Measurements from ENCODE around the gene CUL7.
"Not testable (repeated sequence)": the region's sequence is repeated elsewhere in the genome, so short reads cannot be mapped to it uniquely, and the experiment has no call there.

Gene CUL7

DNA sequence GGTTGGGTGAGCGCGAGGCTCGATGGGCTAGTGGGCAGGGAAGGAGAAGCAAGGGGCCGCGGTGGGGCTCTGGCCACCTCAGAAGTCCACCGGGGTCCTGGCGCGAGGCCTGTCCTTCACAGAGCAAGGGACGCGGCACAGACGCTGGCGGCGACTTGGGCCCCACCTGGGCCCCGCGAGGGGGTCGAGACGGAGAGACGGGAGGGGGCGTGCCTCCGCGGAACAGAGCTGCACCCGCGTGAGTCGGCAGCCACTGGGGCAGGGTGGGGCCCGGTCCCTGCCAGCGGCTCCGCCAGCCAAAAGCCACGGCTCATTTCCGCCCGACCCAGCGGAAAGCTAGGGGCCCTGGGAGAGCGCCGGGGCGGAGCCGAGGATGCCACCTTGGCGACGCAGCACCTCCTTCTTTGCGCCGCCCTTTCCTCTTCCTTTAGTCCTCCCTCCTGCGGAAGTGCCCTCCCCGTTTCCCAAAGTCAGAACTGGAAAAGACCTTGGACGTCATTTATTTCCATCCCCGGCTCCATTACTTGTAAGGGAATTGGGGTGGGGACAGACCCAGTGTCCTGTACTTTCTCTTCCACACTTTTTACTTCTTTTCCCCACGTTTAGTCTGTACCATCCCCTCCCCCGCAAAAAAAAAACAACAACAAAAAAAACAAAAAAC, at the start of gene CUL7:
TSS of gene CUL7 (minus strand) at position 307 of the 661 bp plus-strand sequence. CDS start 1,063 bp downstream, outside the sequence.
- DNase-seq: peak in 12 of 14 donors; percentile 8 to 91 (median 54)

DNA sequence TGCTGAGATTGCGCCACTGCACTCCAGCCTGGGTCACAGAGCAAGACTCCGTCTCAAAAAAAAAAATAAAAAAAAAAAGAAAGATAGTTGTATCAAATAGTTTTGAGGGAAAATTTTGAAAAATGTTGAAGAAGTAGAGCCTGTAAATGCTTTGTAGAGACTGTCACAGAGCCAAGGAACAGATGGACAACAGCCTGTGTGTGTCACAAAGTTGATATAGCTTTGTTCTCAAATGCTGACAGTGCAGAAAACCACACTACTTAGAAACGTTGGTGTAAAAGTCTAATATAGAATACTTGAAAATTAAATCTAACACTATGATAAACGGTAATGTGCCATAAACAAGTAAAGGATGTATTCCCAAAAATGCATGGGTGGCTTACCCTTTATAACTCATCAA, 47.8 kb upstream of the CUL7 start:
- no peak for DNase-seq

DNA sequence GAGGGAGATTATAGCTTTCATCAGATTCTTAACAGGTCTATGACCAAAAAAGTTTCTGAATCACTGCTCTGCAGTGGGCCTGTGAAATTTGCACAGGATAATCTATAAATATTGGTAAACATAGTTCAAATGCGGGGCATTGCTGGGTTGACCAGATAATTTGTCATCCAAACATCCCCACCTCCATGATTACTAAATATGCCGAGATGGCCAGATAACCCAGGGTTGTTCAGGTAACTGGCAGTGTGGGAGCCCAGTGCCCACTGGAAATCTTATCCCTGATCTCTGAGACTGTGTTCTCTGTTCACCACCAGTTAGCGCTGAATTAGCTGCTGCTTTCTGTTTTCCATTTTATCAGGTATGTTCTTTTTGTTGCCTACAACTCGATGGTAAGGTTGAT, 43.9 kb upstream of the CUL7 start:
- no peak for DNase-seq

DNA sequence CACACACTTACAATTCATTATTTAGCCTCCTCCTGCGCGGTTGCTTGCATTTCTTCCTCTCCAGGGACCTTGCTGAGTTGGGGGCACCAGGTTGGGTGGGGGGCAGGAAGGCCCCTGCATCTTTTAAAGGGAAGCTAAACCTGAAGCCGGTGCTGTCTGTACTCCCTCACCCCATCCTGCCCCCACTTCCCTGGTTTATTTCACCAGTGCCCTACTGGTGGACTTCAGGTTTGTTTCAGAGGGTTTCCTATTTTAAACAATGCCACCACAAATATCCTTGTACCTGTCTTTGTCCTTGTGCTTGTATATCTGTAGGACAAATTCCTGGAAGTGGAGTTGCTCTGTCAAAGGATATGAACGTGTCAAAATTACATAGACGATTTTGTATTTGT, 43.4 kb upstream of the CUL7 start:
- no peak for DNase-seq

DNA sequence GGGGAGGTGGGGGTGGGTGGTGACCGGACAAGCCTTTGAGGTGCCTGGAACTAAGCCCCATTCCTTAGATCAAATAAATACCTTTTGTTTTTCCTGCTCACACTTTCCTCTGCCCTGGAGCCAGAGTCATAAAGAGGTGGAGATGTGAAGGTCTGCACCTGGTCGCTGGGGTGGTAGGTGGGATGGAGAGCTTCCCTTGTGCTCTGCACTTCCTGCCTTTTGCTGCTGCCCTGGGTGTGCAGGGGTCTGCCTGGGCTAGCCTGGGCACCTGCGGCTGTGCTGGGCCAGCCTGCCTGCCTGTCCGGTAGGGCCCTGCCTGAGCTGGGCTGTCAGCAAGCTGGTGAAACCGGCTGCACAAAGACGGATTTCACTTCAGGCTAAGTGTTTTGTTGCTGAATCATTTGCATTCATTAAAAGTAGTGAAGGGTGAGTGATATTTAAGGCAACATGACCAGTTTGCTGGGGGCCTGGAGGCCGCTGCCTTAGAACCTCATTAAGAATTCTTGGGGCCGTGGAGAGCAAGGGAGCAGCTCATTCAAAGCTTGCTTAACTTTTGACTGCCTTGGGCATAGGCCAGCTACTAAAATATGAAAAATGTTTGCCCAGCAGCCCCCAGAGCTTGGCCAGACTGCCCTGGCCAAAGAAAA, 42.9 kb upstream of the CUL7 start:
- DNase-seq: peak in 5 of 14 donors; percentile 10 to 38 (median 26)

DNA sequence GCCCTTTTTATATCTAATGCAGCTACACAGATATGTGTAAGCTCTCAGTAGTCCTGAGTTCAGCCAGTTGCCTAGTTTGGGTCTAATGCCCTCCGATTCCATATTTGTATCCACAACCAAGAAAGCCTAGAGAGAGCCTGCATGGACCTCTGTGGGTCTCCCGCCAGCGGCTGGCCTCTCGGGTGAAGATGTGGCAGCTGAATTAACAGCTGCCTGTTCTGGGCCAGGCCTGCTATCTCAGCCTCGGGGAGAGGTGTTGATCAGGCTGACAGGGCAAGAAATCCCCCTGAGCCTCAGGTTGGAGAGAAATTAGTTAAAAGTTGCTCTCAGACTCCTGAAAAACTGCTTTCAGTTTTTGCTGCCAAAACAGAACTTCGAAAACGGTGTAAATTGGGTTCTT, 42.3 kb upstream of the CUL7 start:
- no peak for DNase-seq

DNA sequence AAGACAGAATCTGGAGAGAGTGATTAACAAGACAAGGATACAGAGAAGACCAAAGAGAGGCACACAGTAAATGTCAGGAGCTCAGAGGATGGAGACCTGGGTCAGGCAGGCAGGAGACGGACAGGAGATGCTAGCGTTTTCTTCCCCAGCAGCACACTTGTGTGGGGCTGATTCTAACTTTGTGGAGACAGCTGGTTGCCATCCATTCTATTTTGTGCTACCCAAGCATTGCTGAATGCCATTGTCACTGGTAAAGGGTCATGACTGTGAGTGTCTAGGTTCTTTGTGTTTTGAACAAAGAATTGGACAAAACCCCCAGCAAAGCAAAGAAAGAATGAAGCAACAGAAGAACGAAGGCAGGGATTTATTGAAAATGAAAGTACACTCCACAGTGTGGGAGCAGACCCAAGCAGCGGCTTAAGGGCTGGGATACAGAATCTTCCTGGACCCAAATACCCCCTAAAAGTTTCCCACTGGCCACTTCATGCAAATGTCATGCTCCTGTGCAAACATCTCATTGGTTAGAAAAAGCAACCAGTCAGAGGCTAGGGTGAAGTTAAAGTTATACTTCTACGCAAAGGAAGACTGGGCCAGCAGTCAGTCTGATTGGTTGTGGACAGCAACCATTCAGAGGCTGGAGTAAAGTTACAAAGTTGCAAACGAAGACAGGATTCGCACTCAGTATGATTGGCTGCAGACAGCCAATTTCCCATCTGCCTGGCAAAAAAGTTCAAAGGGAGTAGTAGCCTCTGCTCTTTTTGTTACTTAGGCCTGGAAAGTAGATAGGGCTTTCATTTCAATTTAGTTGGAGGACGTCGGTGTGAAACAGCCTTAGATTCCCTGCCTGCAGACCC, 40.0 kb upstream of the CUL7 start:
- DNase-seq: peak in 1 of 14 donors; percentile 28

DNA sequence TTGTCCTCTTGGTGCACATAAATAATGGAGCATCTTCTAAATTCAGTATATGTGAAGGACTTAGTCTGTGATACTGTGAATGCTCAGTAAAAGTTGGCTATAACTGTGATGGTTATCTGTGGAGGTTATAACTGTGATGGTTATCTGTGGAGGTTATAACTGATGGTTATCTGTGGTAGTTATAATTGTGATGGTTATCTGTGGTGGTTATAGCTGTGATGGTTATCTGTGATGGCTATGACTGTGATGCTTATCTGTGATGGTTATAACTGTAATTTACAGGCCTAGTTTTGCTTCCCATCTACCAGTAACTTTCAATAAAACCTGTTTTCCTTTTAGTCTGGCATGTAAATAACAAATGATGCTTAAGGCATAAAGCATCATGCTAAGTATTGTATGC, 39.0 kb upstream of the CUL7 start:
- DNase-seq: no peak

DNA sequence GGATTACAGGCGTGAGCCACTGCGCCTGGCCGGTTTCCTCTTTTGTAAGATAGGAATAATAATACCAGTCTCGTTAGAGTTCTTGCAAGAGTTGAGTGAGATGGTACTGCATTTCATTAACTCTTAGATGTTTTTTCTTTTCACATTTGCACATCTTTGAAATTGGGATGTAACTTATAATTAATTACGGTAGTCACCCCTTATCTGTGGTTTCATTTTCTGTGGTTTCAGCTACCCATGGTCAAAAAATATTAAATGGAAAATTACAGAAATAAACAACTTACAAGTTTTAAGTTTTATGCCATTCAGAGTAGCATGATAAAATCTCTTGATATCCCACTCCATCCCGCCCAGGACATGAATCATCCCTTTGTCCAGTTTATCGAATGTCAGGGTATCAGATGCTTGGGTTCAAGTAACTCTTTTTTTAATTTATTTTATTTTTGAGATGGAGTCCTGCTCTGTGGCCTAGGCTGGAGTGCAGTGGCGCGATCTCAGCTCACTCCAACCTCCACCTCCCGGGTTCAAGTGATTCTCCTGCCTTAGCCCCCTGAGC, 37.9 kb upstream of the CUL7 start:
- no peak for DNase-seq

DNA sequence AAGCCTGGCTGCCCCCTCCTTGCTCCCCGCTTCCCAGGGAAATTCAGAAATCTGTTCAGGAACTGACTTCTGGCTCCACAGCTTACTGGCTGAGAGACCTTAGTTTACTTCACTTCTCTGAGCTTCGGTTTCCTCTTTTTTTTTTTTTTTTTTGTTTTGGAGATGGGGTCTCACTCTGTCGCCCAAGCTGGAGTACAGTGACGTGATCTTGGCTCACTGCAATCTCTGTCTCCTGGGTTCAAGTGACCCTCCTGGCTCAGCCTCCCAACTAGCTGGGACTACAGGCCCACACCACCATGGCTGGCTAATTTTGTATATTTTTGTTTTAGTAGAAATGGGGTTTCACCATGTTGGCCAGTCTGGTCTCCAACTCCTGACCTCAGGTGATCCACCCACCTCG, 37.4 kb upstream of the CUL7 start:
- no peak for DNase-seq

DNA sequence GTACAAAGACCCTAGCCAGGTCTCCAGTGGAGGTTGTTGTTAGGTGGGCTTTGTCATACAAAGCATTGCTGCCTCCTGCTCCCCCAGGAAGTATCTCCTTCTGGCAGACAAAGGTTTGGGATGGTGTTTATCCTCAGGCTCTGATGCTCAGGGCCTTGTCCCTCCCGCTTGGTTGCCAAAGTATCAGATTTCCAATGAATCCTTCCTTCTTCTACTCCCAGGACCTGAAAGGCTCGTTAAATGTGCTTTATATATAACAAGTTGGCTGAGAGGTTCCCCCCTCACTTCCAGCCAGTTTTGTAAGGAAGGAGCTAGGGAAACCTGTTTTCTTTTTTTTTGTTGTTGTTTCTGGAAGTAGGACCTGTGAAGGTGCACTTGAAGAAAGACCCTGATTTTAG, 36.9 kb upstream of the CUL7 start:
- no peak for DNase-seq

DNA sequence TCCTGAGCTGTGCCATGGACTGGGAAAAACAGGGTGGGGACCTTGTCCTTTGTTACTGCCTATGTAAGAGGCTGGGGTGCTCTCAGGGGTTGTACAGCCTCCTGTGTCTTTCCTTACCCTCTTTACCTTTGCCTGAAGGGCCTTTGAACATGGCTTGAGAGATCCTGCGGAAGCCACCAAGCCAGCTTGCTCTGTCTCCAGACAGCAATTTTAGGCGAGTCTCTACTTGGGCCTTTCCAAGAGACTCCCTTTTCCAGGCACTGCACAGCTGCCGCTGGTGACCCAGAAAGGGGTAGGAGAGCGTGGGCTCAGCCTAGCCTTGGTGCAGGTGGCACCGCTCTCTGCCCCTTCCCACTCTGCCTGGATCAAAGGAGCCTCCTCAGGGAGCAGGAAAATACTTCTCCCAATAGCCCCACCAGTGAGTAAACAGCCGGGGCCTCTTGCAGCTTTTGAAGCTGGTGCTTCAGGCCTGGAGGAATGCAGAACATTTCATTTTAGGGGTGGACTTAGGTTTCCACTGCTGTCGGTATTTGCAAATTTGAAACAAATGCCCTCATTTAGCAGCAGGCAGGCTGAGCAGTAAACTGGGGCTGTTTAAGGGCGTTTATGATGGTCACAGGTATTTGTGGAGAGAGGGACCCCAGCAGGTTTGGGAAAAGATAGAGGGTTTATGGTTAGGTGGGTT, 36.4 kb upstream of the CUL7 start:
- DNase-seq: no peak

DNA sequence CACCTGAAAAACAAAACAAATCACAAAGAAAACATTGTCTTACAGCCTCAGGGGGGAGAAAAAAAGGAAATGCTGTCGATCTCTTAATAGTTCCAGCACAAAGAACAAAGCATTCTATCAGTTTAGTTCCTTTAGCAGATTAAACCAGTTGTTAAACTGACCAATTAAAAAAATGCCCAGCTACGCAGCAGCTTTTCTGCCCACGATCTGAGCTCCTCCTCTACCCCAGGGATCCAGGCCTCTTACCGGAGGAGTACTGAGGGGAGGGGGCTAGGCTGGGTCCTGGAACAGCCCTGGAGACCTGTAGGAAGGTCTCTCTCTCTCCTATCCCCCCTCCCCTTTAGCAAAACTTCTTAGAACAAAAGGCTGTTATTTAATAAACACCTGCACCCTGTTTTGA, 35.8 kb upstream of the CUL7 start:
- no peak for DNase-seq

DNA sequence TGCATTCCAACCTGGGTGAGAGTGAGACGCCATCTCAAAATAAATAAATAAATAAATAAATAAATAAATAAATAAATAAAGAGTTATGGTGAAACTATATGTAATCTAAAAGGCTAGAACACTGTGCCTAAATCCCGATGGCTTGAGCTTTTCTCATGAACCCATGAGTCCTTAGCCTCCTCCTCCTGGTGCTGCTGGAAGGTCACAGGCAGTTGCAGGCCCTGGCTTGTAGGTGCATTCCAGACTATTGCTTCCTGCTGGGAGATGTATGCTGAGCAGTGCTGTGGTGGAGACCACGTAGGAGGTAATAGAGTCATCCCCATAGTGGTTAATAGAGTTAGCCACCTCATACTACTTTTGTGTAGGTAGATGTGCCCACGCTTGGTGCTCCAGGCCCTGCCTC, 35.0 kb upstream of the CUL7 start:
- no peak for DNase-seq

DNA sequence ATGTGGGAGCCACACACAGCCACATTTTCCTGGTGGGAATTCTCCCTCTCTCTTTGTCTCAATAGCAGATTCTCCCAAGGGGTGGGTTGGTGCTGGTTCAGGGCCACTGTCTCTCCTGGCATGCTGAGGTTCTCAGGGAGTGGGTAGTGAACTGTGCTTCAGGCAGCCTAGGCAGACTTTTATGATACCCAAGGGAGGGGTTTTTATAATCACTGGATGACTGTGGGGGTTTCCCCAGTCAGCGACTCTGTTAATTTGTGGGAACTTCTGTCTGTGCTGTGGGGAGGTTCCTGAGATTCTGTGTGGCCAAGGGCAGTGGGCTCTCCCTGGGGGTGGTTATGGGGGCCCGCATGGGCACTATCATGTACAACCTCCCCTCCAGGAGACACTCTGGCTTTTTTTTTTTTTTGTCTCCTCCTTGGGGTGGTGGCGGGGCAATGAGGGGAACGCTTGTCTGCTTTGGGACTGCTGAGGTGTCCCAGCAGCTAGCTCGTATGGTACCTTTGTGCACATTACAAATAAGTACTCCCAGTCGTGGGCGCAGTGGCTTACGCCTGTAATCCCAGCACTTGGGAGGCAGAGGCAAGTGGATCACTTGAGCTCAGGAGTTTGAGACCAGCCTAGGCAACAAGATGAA, 32.5 kb upstream of the CUL7 start:
- no peak for DNase-seq

DNA sequence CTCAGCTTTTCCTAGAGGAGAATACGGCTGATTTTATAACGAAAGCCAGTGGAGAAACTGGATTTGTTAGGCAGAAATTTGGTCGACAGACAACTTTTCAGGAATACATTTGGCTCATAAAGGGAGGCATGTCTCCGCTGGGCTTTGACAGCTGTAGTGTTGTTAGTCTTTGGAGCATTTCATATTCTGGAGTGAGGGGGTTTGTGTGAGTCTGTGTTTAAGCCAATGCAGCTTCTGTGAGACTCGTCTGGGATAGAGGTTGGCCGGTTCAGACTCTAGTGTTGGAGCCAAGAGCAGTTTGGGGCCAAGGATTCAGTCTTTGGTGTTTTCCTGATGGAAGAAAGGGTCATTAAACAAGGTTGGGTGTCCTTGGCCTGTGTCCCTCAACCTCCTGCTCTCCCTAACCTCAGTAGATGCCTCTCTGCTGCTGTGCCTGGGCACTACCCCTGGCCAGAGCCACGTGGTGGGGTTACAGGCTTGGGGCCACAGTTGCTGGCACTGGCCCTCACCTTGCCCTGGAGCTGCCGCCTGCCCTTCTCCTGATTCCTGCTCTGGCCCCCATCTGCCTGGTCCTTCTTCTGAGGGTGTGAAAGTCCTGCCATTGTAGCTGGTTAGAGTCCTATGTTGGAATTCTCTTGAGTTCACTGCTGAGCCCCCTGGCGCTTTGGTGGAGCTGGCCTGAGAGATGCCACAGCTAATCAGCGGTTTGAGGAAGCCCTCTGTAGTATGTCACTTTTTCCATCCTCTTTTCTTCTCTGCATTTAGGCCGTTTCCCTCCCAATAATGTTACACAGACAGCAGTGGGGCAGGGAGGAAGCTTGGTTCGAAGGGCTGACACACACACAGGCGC, 29.4 kb upstream of the CUL7 start:
- DNase-seq: peak in 1 of 14 donors; percentile 11

DNA sequence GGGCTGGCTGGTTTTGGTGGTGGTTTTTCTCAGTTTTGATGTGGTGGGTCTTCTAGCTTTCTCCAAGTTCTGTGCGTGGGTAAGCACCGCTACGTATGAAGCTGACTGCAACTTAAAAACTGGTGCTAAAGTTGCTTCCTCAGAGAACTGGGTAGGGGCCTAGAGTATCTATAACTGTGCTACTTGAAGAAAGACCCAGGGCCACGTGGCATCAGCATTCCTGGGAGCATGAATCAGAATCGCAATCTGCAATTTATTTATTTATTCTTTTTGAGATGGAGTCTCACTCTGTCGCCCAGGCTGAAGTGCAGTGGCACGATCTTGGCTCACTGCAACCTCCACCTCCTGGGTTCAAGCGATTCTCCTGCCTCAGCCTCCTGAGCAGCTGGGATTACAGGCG, 28.3 kb upstream of the CUL7 start:
- not testable (repeated sequence) for DNase-seq

DNA sequence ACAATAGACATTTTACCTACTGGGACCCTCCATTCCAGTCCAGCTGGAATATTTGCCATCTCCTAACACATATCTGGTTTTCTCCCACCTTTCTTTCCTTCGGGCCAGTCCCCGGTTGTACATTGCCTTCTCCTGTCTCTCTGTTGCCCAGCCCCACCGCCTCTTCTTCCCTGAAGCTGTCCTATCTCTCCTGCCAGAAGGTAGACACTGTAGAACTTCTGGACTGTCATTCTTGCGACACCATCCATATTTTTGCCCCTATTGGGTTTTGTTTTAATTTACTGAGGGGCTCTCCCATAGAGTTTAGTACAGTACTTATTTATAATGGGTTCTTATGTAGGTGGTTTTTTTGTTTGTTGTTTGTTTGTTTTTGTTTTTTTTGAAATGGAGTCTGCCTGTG, 27.4 kb upstream of the CUL7 start:
- DNase-seq: no peak

DNA sequence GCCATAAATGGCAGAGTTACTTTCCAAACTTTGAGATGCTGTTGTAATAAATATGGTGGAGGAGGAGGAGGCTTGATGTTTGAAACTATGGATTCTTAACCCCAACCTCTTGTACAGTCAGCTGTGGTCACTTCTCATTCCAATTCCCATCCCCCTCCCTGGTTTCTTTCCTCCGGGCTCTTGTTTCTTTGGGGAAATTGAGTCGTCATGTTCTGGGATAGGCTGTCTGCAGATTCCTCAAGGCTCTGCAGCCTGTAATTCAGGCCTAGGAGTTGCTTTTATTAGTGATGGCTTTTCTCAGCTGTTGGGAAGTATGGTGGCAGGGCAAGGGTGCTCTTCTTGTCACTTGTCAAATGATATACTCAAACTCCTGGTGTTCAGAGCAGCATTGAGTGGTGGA, 25.0 kb upstream of the CUL7 start:
- no peak for DNase-seq

DNA sequence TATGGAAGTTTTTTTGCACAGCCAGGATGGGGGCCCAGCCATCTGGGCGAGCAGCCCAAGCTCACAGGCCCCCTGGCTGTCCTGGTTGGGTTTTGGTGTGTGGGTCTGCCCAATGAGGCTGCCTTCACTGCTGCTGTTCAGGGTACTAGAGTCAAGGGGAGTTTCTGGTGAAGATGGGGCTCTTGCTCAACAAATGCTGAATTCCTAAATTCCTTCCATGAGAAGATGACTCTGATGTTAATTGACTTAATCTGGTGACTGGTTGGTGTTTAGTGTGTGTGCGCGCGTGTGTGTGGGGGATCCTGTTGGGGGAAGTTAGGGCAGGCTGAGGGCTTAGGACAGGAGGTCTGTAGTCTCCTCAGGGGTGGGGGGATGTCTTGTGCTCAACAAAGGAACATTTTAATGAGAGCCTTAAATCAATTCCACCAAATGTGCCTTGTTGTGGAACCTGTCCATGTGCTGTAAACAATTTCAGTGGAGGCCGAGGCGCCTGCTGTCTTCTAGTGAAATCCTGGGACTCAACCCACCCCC, 24.4 kb upstream of the CUL7 start:
- DNase-seq: no peak

DNA sequence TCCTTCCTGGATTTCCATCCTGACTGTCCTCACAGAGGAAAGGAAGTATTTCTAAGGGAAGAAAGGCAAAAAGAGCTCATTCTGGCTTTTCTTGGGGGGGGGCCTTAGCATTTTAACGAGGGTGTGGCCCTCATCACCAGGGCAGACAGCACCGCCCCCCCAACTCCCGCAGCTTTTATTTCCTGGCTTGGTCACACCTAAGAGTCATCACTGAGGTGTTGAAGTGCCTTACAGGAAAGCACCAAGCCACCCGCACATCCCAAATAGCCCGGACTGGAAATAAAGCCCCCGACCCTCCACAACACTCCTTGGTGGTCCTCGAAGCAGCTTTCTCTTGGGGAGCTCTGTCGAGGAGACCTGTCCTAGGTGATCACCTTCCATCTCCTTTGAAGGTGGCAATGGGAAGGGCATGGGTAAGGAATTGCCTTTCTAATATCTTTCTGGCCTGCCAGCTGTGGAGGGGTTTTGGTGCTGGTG, 23.7 kb upstream of the CUL7 start:
- peak in 1 of 14 donors; percentile 11 for DNase-seq

Data from C1 segment of cervical spinal cord (tissue), 14 donors.